Tibial nerve (tissue), 4 donors: ENCODE results near the gene ZFPM1.

Source experiments
- CTCF ChIP-seq, 5 experiments: fragments of 200-600 bp in 3 of 5; fragments of 450-650 bp in 2 of 5; sonication (generic) in 3 of 5; IDR thresholded peaks; one replicate each; pipeline ENCODE4 v1.5.1; 2016 to 2019; ENCODE audit warnings: antibody characterized with exemption in 5 of 5, mild to moderate bottlenecking in 3 of 5, moderate library complexity in 2 of 5
- EP300 ChIP-seq, 2 donors: sonication (generic); formaldehyde crosslinking; IDR thresholded peaks; one replicate each; pipeline ENCODE4 v1.6.1; 2017; ENCODE audit warnings: antibody characterized with exemption in 2 of 2, mild to moderate bottlenecking in 1 of 2
- POLR2A ChIP-seq, 2 donors: fragments of 450-650 bp; IDR thresholded peaks; one replicate each; pipeline ENCODE4 v1.6.1; 2017; ENCODE audit warnings: antibody characterized with exemption in 2 of 2, mild to moderate bottlenecking in 2 of 2, moderate library complexity in 2 of 2

- TF ChIP-seq CTCF (IDR thresholded peaks at IDR 0.05): no peak
- TF ChIP-seq EP300 (IDR thresholded peaks at IDR 0.05): no peak
- no peak for TF ChIP-seq POLR2A (IDR thresholded peaks at IDR 0.05)
Observed at GRCh38 chr16:88533381-88533917, 80.4 kb downstream of the ZFPM1 start.
